Heart left ventricle (tissue), 13 donors: Measurements from ENCODE around the gene CNR2.

ENCODE experiments used
- CTCF ChIP-seq, 12 donors: fragments of 200-600 bp; sonication (generic) in 4 of 12; IDR thresholded peaks; one replicate each; pipeline versions ENCODE4 v1.5.0 to v1.8.0; 2018 to 2022; ENCODE audit warnings: antibody characterized with exemption in 12 of 12, mild to moderate bottlenecking in 5 of 12
- POLR2A ChIP-seq, 2 donors: fragments of 450-650 bp; IDR thresholded peaks; one replicate each; pipeline ENCODE4 v1.6.1; 2017; ENCODE audit warnings: antibody characterized with exemption in 2 of 2, mild to moderate bottlenecking in 2 of 2, moderate library complexity in 2 of 2
- donor health status: ischemic (EF 13 %, LVEDD 7.1; RV severe dilation, severe dysfunction).
- donor health status: DM: no; HTN: yes; CAD: no.
- donor health status: DM: no; HTN: no; CAD: no.
- donor health status: ischemic (EF 25% LVEDD 6.9; RV normal size, moderate dysfunction).
- donor health status: ischemic (EF 25% LVEDD 5.7; RV mildly dilated, moderate dysfunction).
- donor health status: ischemic (EF 35%, LVEDD 5.7; RV mildly dilated, moderate dysfunction).
- donor health status: nonischemic (EF 11% LVEDD 7.7; RV severe dilation, severe dysfunction).
- donor health status: DM: yes; HTN: yes; CAD: no.
- donor health status: PGD.
- donor health status: ischemic (EF 29% LVEDD 5.4; RV normal size, mild dysfunction).
- donor health status: nonischemic (EF 23%, LVEDD 6.1; RV moderate dilation, normal function).

GRCh38 chr1:23960291-23961020 is 47.3 kb upstream of the CNR2 start:
- no peak for TF ChIP-seq CTCF (IDR thresholded peaks at IDR 0.05)
- no peak for TF ChIP-seq POLR2A (IDR thresholded peaks at IDR 0.05)
